Measurements from ENCODE around the gene PDZD4.

DNA sequence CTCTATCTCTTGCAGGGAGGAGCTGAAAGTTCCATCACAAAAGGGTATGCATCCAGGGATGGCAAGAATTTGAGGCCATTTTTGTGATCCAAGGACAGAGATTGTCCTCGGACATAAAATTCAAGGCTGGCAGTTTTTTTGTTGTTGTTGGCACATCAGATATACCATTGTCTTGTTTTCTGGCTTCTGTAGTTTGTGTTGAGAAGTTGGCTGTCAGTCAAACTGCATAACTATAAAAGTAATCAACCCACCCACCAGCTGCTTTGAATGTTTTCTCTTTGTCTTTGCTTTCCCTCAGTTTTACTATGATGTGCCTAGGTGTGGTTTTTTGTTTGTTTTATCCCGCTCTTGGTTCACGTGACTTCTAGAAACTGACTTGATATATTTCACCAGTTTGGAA lies 21.6 kb upstream of the PDZD4 start:
- no peak for TF ChIP-seq YY1 (IDR thresholded peaks at IDR 0.05; ENCODE audit: low read depth)
- TF ChIP-seq CREB1 (IDR thresholded peaks at IDR 0.05; ENCODE audit: low read depth) = no peak
- TF ChIP-seq TAF1 (IDR thresholded peaks at IDR 0.05; ENCODE audit: low read depth) = no peak
- no peak for TF ChIP-seq RAD21 (IDR thresholded peaks at IDR 0.05; ENCODE audit: low read depth)
- TF ChIP-seq EGR1 (IDR thresholded peaks at IDR 0.05) = no peak
- no peak for TF ChIP-seq TEAD4 (IDR thresholded peaks at IDR 0.05)
- no peak for TF ChIP-seq MAX (IDR thresholded peaks at IDR 0.05)
- TF ChIP-seq TCF12 (IDR thresholded peaks at IDR 0.05; ENCODE audit: low read depth) = no peak
- TF ChIP-seq, protein P1, sequence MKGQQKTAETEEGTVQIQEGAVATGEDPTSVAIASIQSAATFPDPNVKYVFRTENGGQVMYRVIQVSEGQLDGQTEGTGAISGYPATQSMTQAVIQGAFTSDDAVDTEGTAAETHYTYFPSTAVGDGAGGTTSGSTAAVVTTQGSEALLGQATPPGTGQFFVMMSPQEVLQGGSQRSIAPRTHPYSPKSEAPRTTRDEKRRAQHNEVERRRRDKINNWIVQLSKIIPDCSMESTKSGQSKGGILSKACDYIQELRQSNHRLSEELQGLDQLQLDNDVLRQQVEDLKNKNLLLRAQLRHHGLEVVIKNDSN (IDR thresholded peaks at IDR 0.05) = no peak
- TF ChIP-seq EP300 (IDR thresholded peaks at IDR 0.05; ENCODE audit: borderline replicate concordance) = no peak
- TF ChIP-seq FOXM1 (IDR thresholded peaks at IDR 0.05; ENCODE audit: borderline replicate concordance, low read depth) = no peak
- TF ChIP-seq REST (IDR thresholded peaks at IDR 0.05; ENCODE audit: low read depth) = no peak
- no peak for TF ChIP-seq CEBPB (IDR thresholded peaks at IDR 0.05)

Measured in Ishikawa (cell line).